Heart left ventricle (tissue), 13 donors: Measurements from ENCODE around the gene MFSD8.

Experiments used
- POLR2A ChIP-seq, 2 donors: fragments of 450-650 bp; IDR thresholded peaks; one replicate each; pipeline ENCODE4 v1.6.1; 2017; ENCODE audit warnings: antibody characterized with exemption in 2 of 2, mild to moderate bottlenecking in 2 of 2, moderate library complexity in 2 of 2
- TF ChIP-seq, protein P1 (sequence below), 12 donors: fragments of 200-600 bp; sonication (generic) in 4 of 12; IDR thresholded peaks; one replicate each; pipeline versions ENCODE4 v1.5.0 to v1.8.0; 2018 to 2022; ENCODE audit warnings: antibody characterized with exemption in 12 of 12, mild to moderate bottlenecking in 5 of 12
- donor health status: ischemic (EF 13 %, LVEDD 7.1; RV severe dilation, severe dysfunction).
- donor health status: DM: no; HTN: yes; CAD: no.
- donor health status: DM: no; HTN: no; CAD: no.
- donor health status: ischemic (EF 25% LVEDD 6.9; RV normal size, moderate dysfunction).
- donor health status: ischemic (EF 25% LVEDD 5.7; RV mildly dilated, moderate dysfunction).
- donor health status: ischemic (EF 35%, LVEDD 5.7; RV mildly dilated, moderate dysfunction).
- donor health status: nonischemic (EF 11% LVEDD 7.7; RV severe dilation, severe dysfunction).
- donor health status: DM: yes; HTN: yes; CAD: no.
- donor health status: PGD.
- donor health status: ischemic (EF 29% LVEDD 5.4; RV normal size, mild dysfunction).
- donor health status: nonischemic (EF 23%, LVEDD 6.1; RV moderate dilation, normal function).

DNA sequence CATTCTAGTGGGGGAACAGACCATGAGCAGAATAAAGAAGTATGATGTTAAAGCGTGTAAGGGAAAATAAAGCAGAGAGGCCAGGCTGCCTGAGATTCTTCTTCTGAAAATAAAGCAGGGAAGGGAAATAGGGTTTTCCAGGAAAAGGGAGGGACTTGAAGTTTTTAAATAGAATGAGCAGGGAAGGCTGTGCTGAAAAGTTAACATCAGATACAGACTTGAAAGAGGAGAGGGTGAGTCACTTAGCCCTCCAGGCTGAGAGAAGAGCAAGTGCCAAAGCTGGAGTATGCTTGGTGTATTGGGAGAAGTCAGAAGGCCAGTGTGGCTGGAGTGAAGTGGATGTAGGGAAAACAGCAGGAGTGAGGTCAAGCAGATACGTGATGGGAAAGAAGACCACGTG is 94.3 kb downstream of the MFSD8 start:
- TF ChIP-seq, protein P1, sequence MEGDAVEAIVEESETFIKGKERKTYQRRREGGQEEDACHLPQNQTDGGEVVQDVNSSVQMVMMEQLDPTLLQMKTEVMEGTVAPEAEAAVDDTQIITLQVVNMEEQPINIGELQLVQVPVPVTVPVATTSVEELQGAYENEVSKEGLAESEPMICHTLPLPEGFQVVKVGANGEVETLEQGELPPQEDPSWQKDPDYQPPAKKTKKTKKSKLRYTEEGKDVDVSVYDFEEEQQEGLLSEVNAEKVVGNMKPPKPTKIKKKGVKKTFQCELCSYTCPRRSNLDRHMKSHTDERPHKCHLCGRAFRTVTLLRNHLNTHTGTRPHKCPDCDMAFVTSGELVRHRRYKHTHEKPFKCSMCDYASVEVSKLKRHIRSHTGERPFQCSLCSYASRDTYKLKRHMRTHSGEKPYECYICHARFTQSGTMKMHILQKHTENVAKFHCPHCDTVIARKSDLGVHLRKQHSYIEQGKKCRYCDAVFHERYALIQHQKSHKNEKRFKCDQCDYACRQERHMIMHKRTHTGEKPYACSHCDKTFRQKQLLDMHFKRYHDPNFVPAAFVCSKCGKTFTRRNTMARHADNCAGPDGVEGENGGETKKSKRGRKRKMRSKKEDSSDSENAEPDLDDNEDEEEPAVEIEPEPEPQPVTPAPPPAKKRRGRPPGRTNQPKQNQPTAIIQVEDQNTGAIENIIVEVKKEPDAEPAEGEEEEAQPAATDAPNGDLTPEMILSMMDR (IDR thresholded peaks at IDR 0.05) = no peak
- no peak for TF ChIP-seq POLR2A (IDR thresholded peaks at IDR 0.05)
